ENCODE data around the gene MAOB.
"Not testable (repeated sequence)": the region's sequence is repeated elsewhere in the genome, so short reads cannot be mapped to it uniquely, and the experiment has no call there.

- TF ChIP-seq POLR2A, CTCF (IDR thresholded peaks at IDR 0.05): not testable (repeated sequence)
These were observed 155.0 kb downstream of the MAOB start for GRCh38 chrX:43727254-43727653.
